Right cardiac atrium (tissue), 5 donors: ENCODE results near the gene TAB2. TPM values are rescaled to one million over a fixed set of nuclear protein-coding genes. Genes with fewer than 3 reads are reported as not detected.
A peak's percentile ranks its signal among the peaks of the same experiment; 100 is the strongest.
"Not testable (repeated sequence)": the region's sequence is repeated elsewhere in the genome, so short reads cannot be mapped to it uniquely, and the experiment has no call there.

ENCODE experiments used
- ATAC-seq, 2 donors: fragments of 200-7000 bp; cut with Tn5 transposase; one replicate each; pipeline versions ENCODE4 v1.8.0 to v1.9.1; 2020; ENCODE audit warnings: moderate library complexity in 2 of 2, mild to moderate bottlenecking in 1 of 2
- DNase-seq, 3 donors: peaks; one replicate each; pipeline ENCODE4 v3.0.0-alpha.2; 2020
- H3K27ac ChIP-seq: one replicate; pipeline ENCODE4 v1.5.1; 2013; ENCODE audit warnings: mild to moderate bottlenecking, low read length, control low read depth, moderate library complexity
- H3K27me3 ChIP-seq: one replicate; pipeline ENCODE4 v1.6.1; 2013; ENCODE audit not compliant: control insufficient read depth, insufficient read depth
- H3K4me1 ChIP-seq: one replicate; pipeline ENCODE4 v1.6.1; 2013; ENCODE audit warnings: low read length; ENCODE audit not compliant: control insufficient read depth, insufficient read depth
- H3K4me3 ChIP-seq: one replicate; pipeline ENCODE4 v1.5.1; 2013; ENCODE audit warnings: low read length, control low read depth
- H3K9me3 ChIP-seq: one replicate; pipeline ENCODE4 v1.6.1; 2013; ENCODE audit warnings: low read length; ENCODE audit not compliant: control insufficient read depth
- WGBS: extraction: QIAGEN DNeasy Blood & Tissue Kit; methylation state at CpG from one replicate; pipeline ENCODE4 v1.1.7; 2013; 5-methylcytosine and 5-hydroxymethylcytosine counted together
- intact Hi-C, 4 donors: fragments of 100-400 bp; cut with DNase I; formaldehyde crosslinking; loops; one replicate each; pipeline versions ENCODE4 v1.11.0 to v1.14.0; 2022 to 2023
- polyA plus RNA-seq: library from polyadenylated mRNA; stranded (reverse); fragments of 200-250 nt; gene quantifications from one replicate; pipeline ENCODE4 v1.2.3, GENCODE V29; 2013
- total RNA-seq, 4 donors: library from RNA; stranded (reverse); fragmentation: NEBNext Ultra II Directional; extraction: Animal tissue kit (Norgen Biotek cat#: 25700); gene quantifications; one replicate each; pipeline ENCODE4 v1.2.1, GENCODE V29; 2021
- donor health status: healthy with polysubstance abuse.
- donor health status: DM: no; HTN: yes; CAD: no.
- donor health status: DM: no; HTN: no; CAD: no.
- donor health status: DM: no; HTN: yes; CAD: no; lungs with severe emphysema.
- donor health status: DM: yes; HTN: yes; CAD: no.

The TAB2 gene
- total and polyA plus RNA-seq, 5 donors, result 27.8 to 73.9 (median 65.6) TPM

GRCh38 chr6:149454346-149454848, 136.9 kb downstream of the TAB2 start:
- no peaks in the 10 kb centered on the region for H3K27me3 ChIP-seq
- WGBS, result 3% methylated on average over 15 of the region's 15 CpGs
- DNase-seq (peak; percentile 98 to 100 (median 99)), ATAC-seq (peak; percentile 92 to 93)
- peak overlapping the region; percentile 56 for H3K27ac ChIP-seq
- no peaks in the 10 kb centered on the region for H3K9me3 ChIP-seq
- H3K4me3 ChIP-seq, result no peak overlapping the region
- intact Hi-C loops, result no loop called here
- H3K4me1 ChIP-seq, result peaks cover 18% of the 10 kb centered on the region

- peak in 2 of 3 donors; percentile 51 to 75 for DNase-seq
- no peaks in the 10 kb centered on the region for H3K9me3 ChIP-seq
- peaks cover 19% of the 10 kb centered on the region for H3K4me1 ChIP-seq
- H3K27me3 ChIP-seq, result no peaks in the 10 kb centered on the region
- WGBS, result 56% methylated on average over 11 of the region's 11 CpGs
- H3K27ac ChIP-seq, result peak overlapping the region; percentile 56
- ATAC-seq, result peak; percentile 7 to 8
- no peak overlapping the region for H3K4me3 ChIP-seq
- intact Hi-C loops, result no loop called here
Measured at GRCh38 chr6:149455031-149455732, 137.7 kb downstream of the TAB2 start.

DNA sequence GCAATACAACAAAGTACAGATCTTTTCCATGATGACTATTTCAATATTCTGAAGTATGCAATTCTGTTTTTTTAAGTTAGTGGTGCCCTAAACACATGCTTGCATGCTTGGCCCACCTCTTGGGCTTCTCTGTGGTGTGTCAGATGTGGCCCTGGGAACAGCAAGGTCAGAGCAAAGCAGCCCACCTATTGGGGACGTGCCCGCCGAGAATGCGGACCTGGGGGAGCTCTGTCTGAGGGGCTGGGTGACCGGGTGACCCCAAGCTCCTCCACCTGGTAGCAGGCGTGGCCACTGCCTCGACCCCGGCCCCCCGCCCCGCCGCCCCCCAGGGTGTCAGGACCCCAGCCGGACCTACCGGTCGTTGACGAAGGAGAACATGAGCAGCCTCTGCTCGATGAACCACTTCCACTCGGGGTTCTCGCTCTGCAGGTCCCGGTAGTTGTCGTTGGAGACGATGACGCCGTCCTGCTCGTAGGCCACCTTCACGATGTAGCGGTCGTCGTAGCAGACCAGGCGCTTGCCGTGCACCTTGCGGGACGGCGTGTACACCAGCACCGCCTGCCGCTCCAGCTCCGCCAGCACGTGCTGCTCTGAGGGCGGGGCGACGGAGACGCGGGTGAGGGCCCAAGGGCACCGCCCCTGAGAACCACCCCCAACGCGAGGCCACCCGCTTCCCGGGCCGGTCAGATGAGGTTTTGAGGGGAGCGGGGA, 139.0 kb downstream of the TAB2 start:
- H3K27ac ChIP-seq, result no peak overlapping the region
- DNase-seq (peak in 1 of 3 donors; percentile 66), ATAC-seq (no peak)
- peaks cover 19% of the 10 kb centered on the region for H3K4me1 ChIP-seq
- 89% methylated on average over 49 of the region's 49 CpGs for WGBS
- H3K27me3 ChIP-seq, result no peaks in the 10 kb centered on the region
- H3K4me3 ChIP-seq, result no peak overlapping the region
- intact Hi-C loops, result no loop called here
- no peaks in the 10 kb centered on the region for H3K9me3 ChIP-seq

DNA sequence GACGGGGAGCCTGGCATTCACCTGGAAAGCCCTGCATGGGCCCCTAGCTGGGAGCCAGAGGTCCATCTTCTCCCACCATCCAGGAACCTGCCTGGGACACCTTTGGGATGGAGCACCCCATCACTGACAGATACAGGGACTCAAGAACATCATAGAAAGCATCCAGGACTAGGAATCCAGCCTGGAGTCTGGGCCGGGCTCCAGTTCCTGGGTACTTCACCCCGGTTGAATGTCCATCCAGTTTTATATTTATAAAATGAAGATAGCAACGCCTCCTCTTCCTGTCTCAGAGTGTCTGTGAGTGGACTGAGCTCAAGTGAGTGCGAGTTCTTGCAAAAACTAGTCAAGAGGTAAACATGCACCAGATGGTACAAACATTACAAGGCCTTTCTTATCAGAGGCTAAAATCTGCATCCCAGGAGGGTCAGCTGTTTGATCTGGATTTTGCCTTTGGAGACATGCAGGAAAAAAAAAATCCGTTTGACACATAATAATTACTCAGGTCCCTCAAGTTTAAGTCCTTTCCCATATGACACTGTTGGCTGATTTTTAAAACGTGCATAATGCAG, 139.9 kb downstream of the TAB2 start:
- 26% methylated on average over 7 of the region's 7 CpGs for WGBS
- Histone ChIP-seq H3K9me3 (no peaks in the 10 kb centered on the region), H3K27me3 (no peaks in the 10 kb centered on the region), H3K4me1 (peaks cover 19% of the 10 kb centered on the region), H3K4me3 (no peak overlapping the region), H3K27ac (no peak overlapping the region)
- intact Hi-C loops, result no loop called here
- peak; percentile 3 to 12 for ATAC-seq
- DNase-seq, result peak; percentile 41 to 72 (median 68)

GRCh38 chr6:149458196-149458595, 140.7 kb downstream of the TAB2 start:
- Histone ChIP-seq H3K27me3 (no peaks in the 10 kb centered on the region), H3K27ac (no peak overlapping the region), H3K4me3 (no peak overlapping the region), H3K4me1 (peaks cover 19% of the 10 kb centered on the region), H3K9me3 (no peaks in the 10 kb centered on the region)
- ATAC-seq, result no peak
- 95% methylated on average over 7 of the region's 7 CpGs for WGBS
- DNase-seq, result no peak
- intact Hi-C loops, result no loop called here

- DNase-seq (no peak), ATAC-seq (no peak)
- H3K4me3 ChIP-seq, result no peak overlapping the region
- WGBS, result 98% methylated on average over 1 of the region's 1 CpG
- H3K27ac ChIP-seq, result no peak overlapping the region
- intact Hi-C loops, result no loop called here
- peaks cover 16% of the 10 kb centered on the region for H3K4me1 ChIP-seq
- H3K27me3 ChIP-seq, result no peaks in the 10 kb centered on the region
- H3K9me3 ChIP-seq, result no peaks in the 10 kb centered on the region
Measured at GRCh38 chr6:149458806-149459205, 141.3 kb downstream of the TAB2 start.

GRCh38 chr6:149459761-149460160, 142.2 kb downstream of the TAB2 start:
- DNase-seq, result peak in 1 of 3 donors; percentile 26
- Histone ChIP-seq H3K9me3 (no peaks in the 10 kb centered on the region), H3K27me3 (no peaks in the 10 kb centered on the region), H3K27ac (no peak overlapping the region), H3K4me1 (peaks cover 10% of the 10 kb centered on the region), H3K4me3 (no peak overlapping the region)
- no peak for ATAC-seq
- 62% methylated on average over 5 of the region's 5 CpGs for WGBS
- intact Hi-C loops, result no loop called here

DNA sequence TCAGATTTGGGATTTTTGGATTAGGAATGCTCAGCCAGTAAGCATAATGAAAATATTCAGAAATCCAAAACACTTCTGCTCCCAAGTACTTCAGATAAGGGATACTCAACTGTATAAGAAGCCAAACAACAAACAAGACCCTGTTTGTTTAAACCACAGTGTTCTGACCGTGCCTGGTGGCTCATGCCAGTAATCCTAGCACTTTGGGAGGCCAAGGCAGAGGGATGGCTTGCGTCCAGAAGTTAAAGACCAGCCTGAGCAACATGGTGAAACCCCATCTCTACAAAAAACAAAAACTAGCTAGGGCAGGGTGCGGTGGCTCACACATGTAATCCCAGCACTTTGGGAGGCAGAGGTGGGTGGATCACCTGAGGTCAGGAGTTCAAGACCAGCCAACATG, 142.7 kb downstream of the TAB2 start:
- ATAC-seq, result peak in 1 of 2 donors; percentile 33
- H3K4me1 ChIP-seq, H3K4me3 ChIP-seq, H3K27me3 ChIP-seq, H3K27ac ChIP-seq, intact Hi-C loops, H3K9me3 ChIP-seq: not testable (repeated sequence)
- DNase-seq, result peak in 2 of 3 donors; percentile 30 to 71
- 61% methylated on average over 3 of the region's 3 CpGs for WGBS

Other genes with a start within 250 kb of the TAB2 start
- gene SUMO4, start 82.5 kb downstream of the TAB2 start, total RNA-seq, result under 1 TPM; 0.51 to 0.78 (median 0.62) TPM
- 0.32 TPM for gene SUMO4, start 82.5 kb downstream of the TAB2 start, polyA plus RNA-seq
- gene ZC3H12D, start 167.3 kb downstream of the TAB2 start, total RNA-seq, result 1 to 10 TPM in 1 of 4 donors, under 1 TPM in 3; 0.48 to 1.1 (median 0.64) TPM
- gene ZC3H12D, start 167.3 kb downstream of the TAB2 start, polyA plus RNA-seq, result 0.34 TPM
- gene PPIL4, start 228.3 kb downstream of the TAB2 start, total RNA-seq, result 10 to 100 TPM; 20.1 to 23.6 (median 21.3) TPM
- gene PPIL4, start 228.3 kb downstream of the TAB2 start, polyA plus RNA-seq, result 19.8 TPM
- 10 to 100 TPM; 48.3 to 61.8 (median 54.8) TPM for gene GINM1, start 248.7 kb downstream of the TAB2 start, total RNA-seq
- 40.1 TPM for gene GINM1, start 248.7 kb downstream of the TAB2 start, polyA plus RNA-seq